ENCODE measurements around the gene NALCN.
"Not testable (repeated sequence)": the region's sequence is repeated elsewhere in the genome, so short reads cannot be mapped to it uniquely, and the experiment has no call there.

GRCh38 chr13:101313479-101313878 is 102.8 kb downstream of the NALCN start:
- TF ChIP-seq POLR2A, CTCF, POLR2AphosphoS5 (IDR thresholded peaks at IDR 0.05): not testable (repeated sequence)

Measured in prostate gland (tissue), 2 donors.